ENCODE data around the gene LOXL1. TPM values are rescaled to one million over a fixed set of nuclear protein-coding genes. Genes with fewer than 3 reads are reported as not detected.

Gene LOXL1
- total and polyA plus RNA-seq, 9 of the 15 experiments (the other 6 are each of a cell fraction or from before 2014, with no cell fraction given) = 0.14 TPM; not detected in 8

GRCh38 chr15:73991726-73992593, 65.7 kb downstream of the LOXL1 start, which contains the start of gene STOML1 (continued):
- TF ChIP-seq CBX1 (IDR thresholded peaks at IDR 0.05; ENCODE audit: low read depth) (0 out of 2 replicates have a peak, but pooled peaks have one; percentile 25), POLR2G (IDR thresholded peaks at IDR 0.05; ENCODE audit: low read depth, low read length) (peak; percentile 87), CTCF (IDR thresholded peaks at IDR 0.05 in 2 of 3, conservative IDR thresholded peaks at IDR 0.05 in 1 of 3; ENCODE audit: insufficient read depth in 2 of 3, low read depth in 1 of 3, low read length in 3 of 3) (peak; percentile 85 to 92 (median 87)), E2F6 (IDR thresholded peaks at IDR 0.05; ENCODE audit: borderline replicate concordance in 1 of 2, extremely low read depth in 1 of 2, insufficient read depth in 1 of 2, insufficient read length in 1 of 2, low read depth in 1 of 2, low read length in 1 of 2, poor library complexity in 1 of 2, severe bottlenecking in 1 of 2) (peak in 1 of 2 experiments; percentile 51), ELF1 (tag; IDR thresholded peaks at IDR 0.05) (peak; percentile 98), MTA2 (IDR thresholded peaks at IDR 0.05; ENCODE audit: low read depth) (peak; percentile 66), RUNX1 (IDR thresholded peaks at IDR 0.05; ENCODE audit: low read depth) (no peak), CTCFL (IDR thresholded peaks at IDR 0.05; ENCODE audit: borderline replicate concordance, insufficient read depth, low read depth, low read length, poor library complexity, severe bottlenecking) (peak; percentile 72), PML (IDR thresholded peaks at IDR 0.05; ENCODE audit: low read length) (peak; percentile 65), GABPB1 (CRISPR knock-in tag; IDR thresholded peaks at IDR 0.05) (peak; percentile 77; the same call in 1 of the 2 replicates), NFE2L1 (tag; IDR thresholded peaks at IDR 0.05; ENCODE audit: borderline replicate concordance, low read depth) (no peak)

Data from K562 (cell line).